MM.1S (cell line): ENCODE data around the gene CDK11B.

Source experiments
- CTCF ChIP-seq: fragments of 300-600 bp; sonication (generic); IDR thresholded peaks from 2 replicates; pipeline ENCODE4 v1.5.1; 2016; ENCODE audit warnings: antibody characterized with exemption, low read length, mixed read lengths
- EZH2 ChIP-seq: fragments of 300-600 bp; sonication (generic); optimal IDR thresholded peaks from 2 replicates; pipeline ENCODE3; 2017; ENCODE audit warnings: low read depth, mild to moderate bottlenecking, antibody characterized with exemption, low read length, mixed read lengths
- EZH2phosphoT487 ChIP-seq: fragments of 300-600 bp; sonication (generic); IDR thresholded peaks from 2 replicates; pipeline ENCODE4 v1.6.1; 2018; ENCODE audit warnings: antibody characterized with exemption, low read length

- TF ChIP-seq CTCF = no peak
- TF ChIP-seq EZH2phosphoT487 = no peak
- TF ChIP-seq EZH2 = no peak
These were observed 40.9 kb downstream of the CDK11B start for GRCh38 chr1:1617925-1618324.
